Trophoblast cell (in vitro differentiated cells and primary cell): ENCODE results near the gene PHKG2.

Source experiments
- DNase-seq, 2 donors: peaks; one replicate each; pipeline ENCODE4 v3.0.0-alpha.2; 2016
- H2AFZ ChIP-seq: 2 replicates; pipeline ENCODE4 v1.6.1; 2013; ENCODE audit warnings: low read length, moderate library complexity, mild to moderate bottlenecking; ENCODE audit not compliant: insufficient read depth, poor library complexity
- H2AK5ac ChIP-seq: 2 replicates; pipeline ENCODE4 v1.6.1; 2013; ENCODE audit warnings: mild to moderate bottlenecking, low read length
- H2BK120ac ChIP-seq: 2 replicates; pipeline ENCODE4 v1.6.1; 2013; ENCODE audit warnings: low read length, mild to moderate bottlenecking, moderate library complexity; ENCODE audit not compliant: insufficient read depth, poor library complexity
- H2BK12ac ChIP-seq: 2 replicates; pipeline ENCODE4 v1.6.1; 2013; ENCODE audit warnings: mild to moderate bottlenecking, low read length, moderate library complexity
- H2BK5ac ChIP-seq: 2 replicates; pipeline ENCODE4 v1.6.1; 2013; ENCODE audit warnings: low read length, low read depth, moderate library complexity, mild to moderate bottlenecking; ENCODE audit not compliant: poor library complexity
- H3K14ac ChIP-seq: 2 replicates; pipeline ENCODE4 v1.6.1; 2013; ENCODE audit warnings: mild to moderate bottlenecking, low read length
- H3K18ac ChIP-seq: 2 replicates; pipeline ENCODE4 v1.6.1; 2013; ENCODE audit warnings: mild to moderate bottlenecking, low read length
- H3K23ac ChIP-seq: 2 replicates; pipeline ENCODE4 v1.6.1; 2013; ENCODE audit warnings: low read length
- H3K27ac ChIP-seq: 2 replicates; pipeline ENCODE4 v1.5.1; 2013; ENCODE audit warnings: low read depth, mild to moderate bottlenecking, inconsistent platforms, low read length, moderate library complexity
- H3K27me3 ChIP-seq: 2 replicates; pipeline ENCODE4 v1.6.1; 2013; ENCODE audit warnings: inconsistent platforms, mild to moderate bottlenecking, low read length, moderate library complexity; ENCODE audit not compliant: insufficient read depth
- H3K36me3 ChIP-seq, 2 experiments: 1 replicate in 1 of 2; 2 replicates in 1 of 2; pipeline ENCODE4 v1.6.1; 2013; ENCODE audit warnings: low read length in 2 of 2, mild to moderate bottlenecking in 2 of 2, moderate library complexity in 1 of 2; ENCODE audit not compliant: insufficient read depth in 2 of 2, control insufficient read depth in 1 of 2
- H3K4ac ChIP-seq: 2 replicates; pipeline ENCODE4 v1.6.1; 2013; ENCODE audit warnings: low read depth, mild to moderate bottlenecking, low read length, moderate library complexity
- H3K4me1 ChIP-seq, 2 experiments: 1 replicate in 1 of 2; 2 replicates in 1 of 2; pipeline ENCODE4 v1.6.1; 2013; ENCODE audit warnings: low read length in 2 of 2, mild to moderate bottlenecking in 2 of 2, moderate library complexity in 1 of 2; ENCODE audit not compliant: insufficient read depth in 2 of 2, control insufficient read depth in 1 of 2
- H3K4me2 ChIP-seq: 2 replicates; pipeline ENCODE4 v1.6.1; 2013; ENCODE audit warnings: inconsistent platforms, mild to moderate bottlenecking, low read length, moderate library complexity
- H3K4me3 ChIP-seq: 2 replicates; pipeline ENCODE4 v1.5.1; 2013; ENCODE audit warnings: mild to moderate bottlenecking, low read depth, low read length, inconsistent platforms
- H3K79me1 ChIP-seq: one replicate; pipeline ENCODE4 v1.6.1; 2013; ENCODE audit warnings: low read length
- H3K79me2 ChIP-seq: 2 replicates; pipeline ENCODE4 v1.6.1; 2013; ENCODE audit warnings: low read length, mild to moderate bottlenecking; ENCODE audit not compliant: control insufficient read depth, insufficient read depth, poor library complexity
- H3K9ac ChIP-seq: 2 replicates; pipeline ENCODE4 v1.6.1; 2013; ENCODE audit warnings: mild to moderate bottlenecking, low read length
- H3K9me3 ChIP-seq: 2 replicates; pipeline ENCODE4 v1.6.1; 2013; ENCODE audit warnings: low read depth, mild to moderate bottlenecking, control low read depth, inconsistent platforms, low read length; ENCODE audit not compliant: insufficient read depth
- H4K12ac ChIP-seq: 2 replicates; pipeline ENCODE4 v1.6.1; 2013; ENCODE audit warnings: low read depth, mild to moderate bottlenecking, low read length, moderate library complexity
- H4K8ac ChIP-seq: 2 replicates; pipeline ENCODE4 v1.6.1; 2013; ENCODE audit warnings: low read depth, mild to moderate bottlenecking, low read length, moderate library complexity
- H4K91ac ChIP-seq: one replicate; pipeline ENCODE4 v1.6.1; 2013; ENCODE audit warnings: low read depth, mild to moderate bottlenecking, low read length, moderate library complexity
- WGBS: extraction: QIAGEN DNeasy Blood & Tissue Kit; methylation state at CpG from one replicate; pipeline ENCODE4 v1.1.7; 2013; ENCODE audit warnings: missing lambda C conversion rate; ENCODE audit not compliant: insufficient read length, insufficient coverage; ENCODE audit errors: extremely low coverage; 5-methylcytosine and 5-hydroxymethylcytosine counted together

PHKG2 gene

DNA sequence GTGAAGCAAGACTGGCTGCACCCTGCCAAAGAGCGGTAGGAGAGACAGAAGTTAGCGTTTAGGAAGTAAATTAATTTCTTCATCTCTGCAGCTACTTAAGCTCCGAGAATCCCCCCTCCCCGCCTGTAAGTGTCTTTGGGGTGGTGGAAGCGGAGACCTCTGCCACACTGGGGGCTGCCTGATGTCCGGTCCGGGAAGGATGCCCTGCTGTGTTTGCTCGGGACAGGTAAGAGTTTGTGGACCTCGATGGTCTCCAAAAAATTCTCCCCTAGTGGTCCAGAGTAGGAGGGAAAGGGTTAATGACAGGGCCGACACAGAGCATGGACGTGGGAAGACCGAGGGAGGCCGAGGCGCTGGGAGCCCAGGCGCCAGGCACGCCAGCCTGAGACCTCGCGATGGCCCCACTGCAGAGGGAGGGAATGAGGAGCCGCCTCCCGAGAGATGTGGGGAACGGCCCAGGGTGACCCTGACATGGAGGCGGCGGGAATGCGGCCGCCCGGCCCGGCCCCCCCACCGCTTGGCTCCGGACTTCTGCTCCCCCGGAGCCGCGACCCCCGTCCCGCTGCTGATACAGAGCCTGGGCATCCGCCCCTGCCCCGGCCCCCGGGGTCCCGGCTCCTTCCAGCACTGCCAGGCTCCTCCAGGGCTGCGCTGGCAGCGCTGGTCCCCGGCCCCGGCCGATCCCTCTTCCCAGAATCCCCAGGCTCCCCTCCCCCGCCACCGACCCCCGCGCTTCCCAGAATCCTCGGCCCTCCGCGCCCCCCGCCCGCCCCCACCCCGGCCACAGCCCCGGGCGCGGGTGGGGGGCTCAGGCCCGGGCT lies 38.1 kb downstream of the PHKG2 start:
- Histone ChIP-seq H3K18ac (peak overlapping the region; percentile 4), H3K4me2 (peak overlapping the region; percentile 88), H3K79me1 (peaks cover 12% of the 10 kb centered on the region), H3K79me2 (peaks cover 5% of the 10 kb centered on the region), H4K91ac (peak overlapping the region; percentile 93), H3K36me3 (peaks cover 32 to 35% of the 10 kb centered on the region in 2 experiments), H3K4me1 (peaks cover 4 to 7% of the 10 kb centered on the region in 2 experiments), H3K4me3 (peak overlapping the region; percentile 96), H4K12ac (peak overlapping the region; percentile 99), H2BK12ac (no peak overlapping the region), H3K9me3 (no peaks in the 10 kb centered on the region), H3K9ac (peak overlapping the region; percentile 86), H2BK120ac (peak overlapping the region; percentile 27), H2BK5ac (no peak overlapping the region), H3K4ac (peak overlapping the region; percentile 21), H3K23ac (no peak overlapping the region), H2AFZ (no peak overlapping the region), H2AK5ac (peak overlapping the region; percentile 57), H4K8ac (peak overlapping the region; percentile 95), H3K14ac (peak overlapping the region; percentile 88), H3K27me3 (no peaks in the 10 kb centered on the region), H3K27ac (peak overlapping the region; percentile 23)
- no CpG with 5 or more reads among the region's 57 CpGs for WGBS
- DNase-seq = peak in 1 of 2 donors; percentile 45

DNA sequence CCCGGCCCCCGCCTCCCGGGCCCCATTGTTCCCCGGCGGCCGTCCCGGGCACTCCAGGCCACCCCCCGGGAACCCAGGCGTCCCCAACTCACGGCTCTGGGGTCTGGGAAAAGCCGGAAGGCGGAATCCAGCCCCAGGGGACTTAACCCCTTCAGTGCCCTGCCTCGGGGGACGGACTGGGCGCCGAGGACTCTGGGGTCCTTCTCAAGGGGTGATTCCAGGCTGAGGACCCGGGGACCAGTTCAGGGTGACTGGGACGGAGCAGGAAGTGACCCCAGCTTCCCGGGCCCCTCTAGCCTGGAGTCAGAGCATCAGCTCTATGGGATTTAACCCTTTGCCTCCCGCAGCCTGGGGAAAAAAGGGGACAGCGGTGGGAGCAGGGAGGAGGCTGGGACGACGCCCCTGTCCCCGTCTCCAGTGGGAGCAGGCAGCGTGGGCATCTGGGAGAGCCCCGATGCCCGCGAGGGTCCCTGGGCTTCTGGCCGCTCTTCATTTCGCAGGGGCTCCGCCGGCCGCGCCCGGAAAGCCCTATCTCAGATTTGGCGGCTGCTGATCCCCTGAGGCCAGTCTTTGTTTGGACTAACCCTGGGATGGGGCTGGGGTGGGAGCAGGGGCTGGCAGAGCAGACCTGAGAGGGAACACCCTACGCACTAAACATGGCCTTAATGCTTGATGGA lies 38.8 kb downstream of the PHKG2 start, which contains the start of gene ZNF629:
Gene ZNF629, minus strand, starts transcription at position 270 of the 677 bp plus-strand sequence. CDS start 2,723 bp downstream, outside the sequence.
- Histone ChIP-seq H2AK5ac (peak within 1 kb of the TSS; percentile 79), H2BK5ac (peak within 1 kb of the TSS; percentile 90), H2AFZ (peak within 1 kb of the TSS; percentile 95), H3K4ac (peak within 1 kb of the TSS; percentile 80), H3K79me1 (peaks cover 12% of the 10 kb centered on the region), H3K18ac (peak within 1 kb of the TSS; percentile 98), H3K23ac (no peak within 1 kb of the TSS), H4K91ac (peak within 1 kb of the TSS; percentile 93), H3K27ac (peak within 1 kb of the TSS; percentile 51), H3K4me1 (peaks cover 4 to 7% of the 10 kb centered on the region in 2 experiments), H3K4me3 (peak within 1 kb of the TSS; percentile 96), H2BK120ac (peak within 1 kb of the TSS; percentile 90), H3K9ac (peak within 1 kb of the TSS; percentile 98), H3K14ac (peak within 1 kb of the TSS; percentile 88), H4K12ac (peak within 1 kb of the TSS; percentile 99), H3K79me2 (peaks cover 5% of the 10 kb centered on the region), H2BK12ac (peak within 1 kb of the TSS; percentile 25), H3K36me3 (peaks cover 26 to 29% of the 10 kb centered on the region in 2 experiments), H3K27me3 (no peaks in the 10 kb centered on the region), H3K4me2 (peak within 1 kb of the TSS; percentile 88), H4K8ac (peak within 1 kb of the TSS; percentile 95), H3K9me3 (no peaks in the 10 kb centered on the region)
- WGBS = no CpG with 5 or more reads among the region's 37 CpGs
- DNase-seq = peak in 1 of 2 donors; percentile 30

DNA sequence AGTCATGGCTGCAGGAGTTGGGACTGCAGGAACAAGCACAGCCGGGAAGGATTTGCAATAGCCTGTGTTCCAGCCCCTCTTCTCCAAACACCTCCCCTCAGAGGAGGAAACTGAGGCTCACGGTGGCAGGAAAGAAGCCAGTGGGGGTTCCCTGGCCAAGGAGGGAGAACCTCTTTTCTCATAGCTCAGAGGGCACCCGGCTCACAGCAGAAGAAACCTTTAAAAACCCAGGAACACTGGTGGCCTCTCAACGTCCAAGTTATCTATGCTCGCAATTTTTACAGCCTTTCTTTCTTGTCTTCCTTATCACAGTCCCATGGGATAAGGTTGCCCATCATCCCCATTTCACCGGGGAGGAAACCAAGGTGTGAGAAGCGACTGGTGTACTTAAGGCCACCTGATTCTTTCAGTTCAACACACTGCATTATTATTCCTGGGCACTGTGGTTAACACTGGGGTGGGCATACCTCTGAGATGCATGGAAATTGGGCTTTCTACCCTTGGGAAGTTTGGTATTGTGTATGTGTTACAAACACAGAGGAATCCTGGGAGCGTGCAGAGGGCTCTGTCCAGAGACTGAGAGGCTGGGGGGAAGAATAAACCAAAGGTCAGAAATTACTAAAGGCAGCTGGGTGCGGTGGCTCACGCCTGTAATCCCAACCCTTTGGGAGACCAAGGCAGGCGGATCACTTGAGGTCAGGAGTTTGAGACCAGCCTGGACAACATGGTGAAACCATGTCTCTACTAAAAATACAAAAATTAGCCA lies 39.6 kb downstream of the PHKG2 start:
- Histone ChIP-seq H3K18ac (peak overlapping the region; percentile 0), H2BK120ac (peak overlapping the region; percentile 90), H2AFZ (peak overlapping the region; percentile 95), H3K4me1 (peaks cover 4 to 7% of the 10 kb centered on the region in 2 experiments), H3K27me3 (no peaks in the 10 kb centered on the region), H3K14ac (peak overlapping the region; percentile 88), H2BK12ac (peak overlapping the region; percentile 25), H4K12ac (peak overlapping the region; percentile 99), H3K4me2 (peak overlapping the region; percentile 70), H3K23ac (no peak overlapping the region), H3K9ac (peak overlapping the region; percentile 98), H3K4ac (no peak overlapping the region), H3K36me3 (peaks cover 19 to 21% of the 10 kb centered on the region in 2 experiments), H3K9me3 (no peaks in the 10 kb centered on the region), H2BK5ac (no peak overlapping the region), H3K79me2 (peaks cover 5% of the 10 kb centered on the region), H3K4me3 (peak overlapping the region; percentile 96), H3K27ac (no peak overlapping the region), H2AK5ac (peak overlapping the region; percentile 19), H4K8ac (peak overlapping the region; percentile 95), H4K91ac (peak overlapping the region; percentile 93), H3K79me1 (peaks cover 12% of the 10 kb centered on the region)
- peak in 1 of 2 donors; percentile 17 for DNase-seq
- no CpG with 5 or more reads among the region's 11 CpGs for WGBS

DNA sequence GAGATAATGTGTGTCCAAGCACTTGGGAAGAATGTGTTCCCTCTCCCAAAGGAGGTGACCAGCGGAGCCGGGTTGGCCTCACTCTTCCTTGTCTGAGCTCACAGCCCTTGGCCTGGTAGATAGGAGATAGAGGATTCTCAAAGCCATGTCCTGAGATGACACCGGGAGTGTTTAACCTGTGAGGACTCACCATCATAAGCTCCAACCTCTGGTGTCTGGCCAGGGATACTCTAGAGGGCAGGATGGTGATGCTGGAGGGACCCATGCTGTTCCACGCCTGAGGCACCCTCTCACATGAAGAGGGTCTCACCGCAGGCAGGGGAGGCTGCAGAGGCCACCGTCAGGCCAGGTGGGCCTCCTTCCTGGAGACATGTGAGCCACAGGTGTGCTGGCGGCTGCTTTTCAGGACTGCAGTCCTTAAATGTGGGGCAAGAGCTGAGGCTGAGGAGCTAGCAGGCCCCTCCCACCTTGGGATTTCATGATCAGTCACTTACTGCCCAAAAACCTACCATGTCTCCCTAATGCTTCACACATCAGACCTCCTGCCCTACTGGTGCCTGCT lies 45.4 kb downstream of the PHKG2 start:
- H3K4me1 ChIP-seq = no peaks in the 10 kb centered on the region
- no peak overlapping the region for H3K4me2 ChIP-seq
- H3K79me1 ChIP-seq = no peaks in the 10 kb centered on the region
- no peak overlapping the region for H3K14ac ChIP-seq
- WGBS = no CpG with 5 or more reads among the region's 7 CpGs
- no peak overlapping the region for H2BK120ac ChIP-seq
- no peak overlapping the region for H2AK5ac ChIP-seq
- H3K23ac ChIP-seq = no peak overlapping the region
- no peak overlapping the region for H3K18ac ChIP-seq
- H2BK5ac ChIP-seq = no peak overlapping the region
- no peak overlapping the region for H3K4ac ChIP-seq
- H2AFZ ChIP-seq = no peak overlapping the region
- no peaks in the 10 kb centered on the region for H3K79me2 ChIP-seq
- no peak overlapping the region for H4K91ac ChIP-seq
- no peak overlapping the region for H2BK12ac ChIP-seq
- no peaks in the 10 kb centered on the region for H3K27me3 ChIP-seq
- H3K4me3 ChIP-seq = no peak overlapping the region
- H3K9me3 ChIP-seq = no peaks in the 10 kb centered on the region
- H3K27ac ChIP-seq = no peak overlapping the region
- no peak overlapping the region for H4K8ac ChIP-seq
- no peak overlapping the region for H4K12ac ChIP-seq
- no peak for DNase-seq
- H3K36me3 ChIP-seq = no peaks in the 10 kb centered on the region
- H3K9ac ChIP-seq = no peak overlapping the region
